ENCODE measurements around the gene PODNL1.

The PODNL1 gene

GRCh38 chr19:13938301-13939064 lies at the start of gene PODNL1:
PODNL1 (minus strand) TSS chr19:13938417; CDS start chr19:13938181, 236 bp downstream.
- no peak within 1 kb of the TSS for H3K4me3 ChIP-seq (ENCODE audit: low read length)

GRCh38 chr19:13987101-13987890 lies 49.1 kb upstream of the PODNL1 start:
- no peak overlapping the region; the same call in 1 of the 2 replicates for H3K4me3 ChIP-seq (ENCODE audit: low read length)

More at GRCh38 chr19:13938301-13939064, at the start of gene PODNL1:
- TF ChIP-seq ZNF274 (IDR thresholded peaks at IDR 0.05; ENCODE audit: low read depth, low read length): no peak

GRCh38 chr19:13986348-13986904 lies 48.2 kb upstream of the PODNL1 start:
- no peak overlapping the region; the same call in 1 of the 2 replicates for H3K4me3 ChIP-seq (ENCODE audit: low read length)

More at GRCh38 chr19:13987101-13987890, 49.1 kb upstream of the PODNL1 start:
- no peak for TF ChIP-seq ZNF274 (IDR thresholded peaks at IDR 0.05; ENCODE audit: low read depth, low read length)

GRCh38 chr19:13985771-13986347 lies 47.6 kb upstream of the PODNL1 start:
- TF ChIP-seq ZNF274 (IDR thresholded peaks at IDR 0.05; ENCODE audit: low read depth, low read length): no peak
- no peak overlapping the region for H3K4me3 ChIP-seq (ENCODE audit: low read length)

More at GRCh38 chr19:13986348-13986904, 48.2 kb upstream of the PODNL1 start:
- TF ChIP-seq ZNF274 (IDR thresholded peaks at IDR 0.05; ENCODE audit: low read depth, low read length): no peak

GRCh38 chr19:13984875-13985741 lies 46.9 kb upstream of the PODNL1 start:
- H3K4me3 ChIP-seq (ENCODE audit: low read length): no peak overlapping the region
- no peak for TF ChIP-seq ZNF274 (IDR thresholded peaks at IDR 0.05; ENCODE audit: low read depth, low read length)

GRCh38 chr19:13984186-13984585 lies 46.0 kb upstream of the PODNL1 start:
- TF ChIP-seq ZNF274 (IDR thresholded peaks at IDR 0.05; ENCODE audit: low read depth, low read length): no peak
- no peak overlapping the region for H3K4me3 ChIP-seq (ENCODE audit: low read length)

- no peak overlapping the region for H3K4me3 ChIP-seq (ENCODE audit: low read length)
- no peak for TF ChIP-seq ZNF274 (IDR thresholded peaks at IDR 0.05; ENCODE audit: low read depth, low read length)
Measured at GRCh38 chr19:13983213-13983889, 45.1 kb upstream of the PODNL1 start.

GRCh38 chr19:13982773-13983172 lies 44.6 kb upstream of the PODNL1 start:
- no peak for TF ChIP-seq ZNF274 (IDR thresholded peaks at IDR 0.05; ENCODE audit: low read depth, low read length)
- H3K4me3 ChIP-seq (ENCODE audit: low read length): no peak overlapping the region

- H3K4me3 ChIP-seq (ENCODE audit: low read length): no peak overlapping the region
- no peak for TF ChIP-seq ZNF274 (IDR thresholded peaks at IDR 0.05; ENCODE audit: low read depth, low read length)
Measured at GRCh38 chr19:13981988-13982501, 43.8 kb upstream of the PODNL1 start.

- no peak overlapping the region for H3K4me3 ChIP-seq (ENCODE audit: low read length)
- TF ChIP-seq ZNF274 (IDR thresholded peaks at IDR 0.05; ENCODE audit: low read depth, low read length): no peak
Measured at GRCh38 chr19:13981467-13981866, 43.2 kb upstream of the PODNL1 start.

GRCh38 chr19:13981021-13981420 lies 42.8 kb upstream of the PODNL1 start:
- TF ChIP-seq ZNF274 (IDR thresholded peaks at IDR 0.05; ENCODE audit: low read depth, low read length): no peak
- no peak overlapping the region for H3K4me3 ChIP-seq (ENCODE audit: low read length)

GRCh38 chr19:13980340-13980739 lies 42.1 kb upstream of the PODNL1 start:
- no peak for TF ChIP-seq ZNF274 (IDR thresholded peaks at IDR 0.05; ENCODE audit: low read depth, low read length)
- no peak overlapping the region for H3K4me3 ChIP-seq (ENCODE audit: low read length)

- TF ChIP-seq ZNF274 (IDR thresholded peaks at IDR 0.05; ENCODE audit: low read depth, low read length): no peak
- H3K4me3 ChIP-seq (ENCODE audit: low read length): no peak overlapping the region
Measured at GRCh38 chr19:13979686-13980085, 41.5 kb upstream of the PODNL1 start.

Data from GM08714 (cell line).